ENCODE data around the gene SCAF4.
A peak's percentile ranks its signal among the peaks of the same experiment; 100 is the strongest.
"Not testable (repeated sequence)": the region's sequence is repeated elsewhere in the genome, so short reads cannot be mapped to it uniquely, and the experiment has no call there.

SCAF4 gene

DNA sequence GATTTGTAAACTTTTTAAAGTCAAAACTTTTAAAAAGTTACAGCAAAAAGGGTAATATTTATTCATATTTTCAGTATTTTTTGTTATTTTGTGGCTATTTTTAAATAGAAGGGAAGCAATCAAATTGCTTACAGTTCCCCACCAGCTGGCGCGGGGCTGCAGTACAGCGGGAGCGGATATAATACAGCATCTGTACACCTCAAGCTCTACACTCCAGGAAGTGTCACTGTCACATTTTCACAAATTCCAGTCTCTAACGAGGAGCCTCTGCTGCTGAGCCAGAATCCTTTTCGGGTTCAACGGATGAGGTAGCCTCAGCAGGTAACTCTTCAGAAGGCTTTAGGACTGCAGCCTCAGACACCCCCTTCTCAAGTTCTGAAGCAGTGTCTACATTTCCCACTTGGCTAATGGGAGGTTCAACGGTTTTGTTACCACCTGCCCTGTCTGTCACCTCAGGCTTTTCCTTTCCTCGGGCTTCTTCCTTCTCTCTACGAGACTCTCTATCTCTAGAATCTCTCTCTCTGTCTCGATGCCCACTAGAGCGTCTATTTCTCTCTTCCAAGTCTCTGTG is 60.7 kb downstream of the SCAF4 start:
- DNase-seq (ENCODE audit: low spot score): no peak

DNA sequence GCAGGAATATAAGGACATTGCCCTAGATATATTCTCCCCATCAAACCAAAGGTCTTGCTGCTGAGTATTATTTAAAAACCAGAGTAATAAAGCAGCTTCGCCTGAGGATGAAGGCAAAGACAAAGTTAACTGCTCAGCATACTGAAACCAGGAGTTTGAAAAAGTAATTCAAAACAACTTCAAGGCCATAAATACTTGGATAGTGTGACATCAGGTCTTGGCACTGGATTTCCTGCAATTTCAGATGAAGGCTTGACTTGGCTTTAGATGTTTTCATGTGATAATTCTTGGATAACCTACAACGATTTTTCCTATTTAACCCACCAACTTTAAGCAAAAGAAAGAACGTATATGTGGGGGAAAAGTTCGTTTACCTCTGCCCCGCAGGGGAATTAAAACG is 61.8 kb downstream of the SCAF4 start:
- DNase-seq (ENCODE audit: low spot score): no peak

DNA sequence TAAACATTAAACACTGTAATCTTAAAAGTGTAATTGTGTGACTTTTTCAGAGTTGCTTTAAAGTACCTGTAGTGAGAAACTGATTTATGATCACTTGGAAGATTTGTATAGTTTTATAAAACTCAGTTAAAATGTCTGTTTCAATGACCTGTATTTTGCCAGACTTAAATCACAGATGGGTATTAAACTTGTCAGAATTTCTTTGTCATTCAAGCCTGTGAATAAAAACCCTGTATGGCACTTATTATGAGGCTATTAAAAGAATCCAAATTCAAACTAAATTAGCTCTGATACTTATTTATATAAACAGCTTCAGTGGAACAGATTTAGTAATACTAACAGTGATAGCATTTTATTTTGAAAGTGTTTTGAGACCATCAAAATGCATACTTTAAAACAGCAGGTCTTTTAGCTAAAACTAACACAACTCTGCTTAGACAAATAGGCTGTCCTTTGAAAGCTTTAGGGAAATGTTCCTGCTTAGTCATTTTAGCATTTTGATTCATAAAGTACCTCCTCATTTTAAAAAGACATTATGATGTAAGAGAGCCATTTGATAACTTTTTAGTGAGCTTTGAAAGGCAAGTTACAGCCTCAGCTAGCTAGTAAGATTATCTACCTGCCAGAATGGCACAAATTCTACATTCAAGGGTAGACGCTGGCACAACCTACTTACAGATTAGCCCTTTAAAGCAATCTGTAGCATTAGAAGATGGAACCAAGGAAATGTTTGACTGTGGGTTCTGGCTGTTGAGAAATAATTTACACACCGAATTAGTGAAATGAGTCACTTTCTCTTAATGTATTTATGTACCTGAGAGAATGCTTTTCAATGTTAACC is 63.0 kb downstream of the SCAF4 start:
- no peak for DNase-seq (ENCODE audit: low spot score)

DNA sequence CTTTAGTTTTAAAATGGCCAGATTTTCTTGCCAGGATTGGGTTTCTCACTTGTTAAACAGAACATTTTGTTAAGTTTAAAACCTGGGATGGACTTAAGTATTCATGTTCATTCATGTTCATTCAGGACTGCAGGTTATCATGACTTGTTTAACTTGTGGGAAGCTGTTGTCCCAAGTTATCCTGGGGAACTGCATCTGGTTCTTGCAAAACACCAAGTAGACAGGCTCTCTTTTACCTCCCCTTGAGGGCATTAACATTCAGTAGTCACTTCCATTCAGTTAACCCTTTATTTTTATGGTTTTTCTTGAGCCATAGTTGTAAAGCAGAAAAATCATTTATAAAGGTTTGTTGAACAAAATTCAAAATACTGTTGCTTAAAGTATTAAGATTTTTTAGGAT is 64.3 kb downstream of the SCAF4 start:
- DNase-seq (ENCODE audit: low spot score): no peak

DNA sequence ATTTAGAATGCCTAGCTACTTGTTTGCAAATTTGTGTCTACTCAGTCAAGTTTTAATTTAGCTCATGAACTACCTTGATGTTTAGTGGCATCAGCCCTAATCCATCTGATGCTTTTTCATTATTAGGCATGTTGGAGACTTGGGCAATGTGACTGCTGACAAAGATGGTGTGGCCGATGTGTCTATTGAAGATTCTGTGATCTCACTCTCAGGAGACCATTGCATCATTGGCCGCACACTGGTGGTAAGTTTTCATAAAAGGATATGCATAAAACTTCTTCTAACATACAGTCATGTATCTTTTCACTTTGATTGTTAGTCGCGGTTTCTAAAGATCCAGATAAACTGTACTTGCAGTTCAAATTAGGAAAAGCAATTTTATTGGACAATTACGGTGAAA is 64.8 kb downstream of the SCAF4 start:
- no peak for DNase-seq (ENCODE audit: low spot score)

DNA sequence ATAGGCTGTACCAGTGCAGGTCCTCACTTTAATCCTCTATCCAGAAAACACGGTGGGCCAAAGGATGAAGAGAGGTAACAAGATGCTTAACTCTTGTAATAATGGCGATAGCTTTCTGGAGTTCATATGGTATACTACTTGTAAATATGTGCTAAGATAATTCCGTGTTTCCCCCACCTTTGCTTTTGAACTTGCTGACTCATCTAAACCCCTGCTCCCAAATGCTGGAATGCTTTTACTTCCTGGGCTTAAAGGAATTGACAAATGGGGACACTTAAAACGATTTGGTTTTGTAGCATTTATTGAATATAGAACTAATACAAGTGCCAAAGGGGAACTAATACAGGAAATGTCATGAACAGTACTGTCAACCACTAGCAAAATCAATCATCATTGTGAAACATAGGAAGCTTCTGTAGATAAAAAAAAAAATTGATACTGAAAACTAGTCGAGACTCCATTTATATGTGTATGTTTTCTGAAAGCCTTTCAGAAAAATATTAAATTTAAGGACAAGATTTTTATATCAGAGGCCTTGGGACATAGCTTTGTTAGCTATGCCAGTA is 65.4 kb downstream of the SCAF4 start:
- DNase-seq (ENCODE audit: low spot score): no peak

DNA sequence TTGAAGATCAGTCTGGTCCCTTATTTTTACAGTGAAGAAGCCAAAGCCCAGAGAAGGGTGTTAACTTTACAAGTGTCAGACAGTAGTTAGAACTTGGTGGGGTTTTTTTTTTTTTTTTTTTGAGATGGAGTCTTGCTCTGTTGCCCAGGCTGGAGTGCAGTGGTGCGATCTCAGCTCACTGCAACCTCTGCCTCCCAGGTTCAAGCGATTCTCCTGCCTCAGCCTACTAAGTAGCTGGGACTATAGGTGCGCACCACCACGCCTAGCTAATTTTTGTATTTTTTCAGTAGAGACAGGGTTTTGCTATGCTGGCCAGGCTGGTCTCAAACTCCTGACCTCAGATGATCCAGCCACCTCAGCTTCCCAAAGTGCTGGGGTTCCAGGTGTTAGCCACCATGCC is 66.0 kb downstream of the SCAF4 start:
- DNase-seq (ENCODE audit: low spot score): not testable (repeated sequence)

DNA sequence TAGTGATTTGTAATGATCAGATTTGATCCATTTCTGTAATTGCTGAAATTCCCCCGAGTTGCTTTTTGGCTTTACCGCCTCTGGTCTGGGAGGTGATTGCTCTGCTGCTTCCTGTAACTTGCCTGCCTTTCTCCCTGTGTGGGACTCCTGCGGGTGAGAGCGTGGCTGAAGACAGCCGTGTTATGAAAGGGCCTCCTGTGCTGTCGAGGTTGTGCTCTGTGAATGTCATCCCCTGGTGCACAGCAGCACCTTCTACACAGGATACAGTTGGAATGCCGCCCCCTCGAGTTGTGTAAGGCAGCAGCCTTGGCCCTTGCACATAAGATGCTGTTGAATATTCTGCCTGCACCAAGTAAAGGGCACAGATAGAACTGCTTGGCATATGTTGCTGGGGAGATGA is 66.5 kb downstream of the SCAF4 start:
- DNase-seq (ENCODE audit: low spot score): no peak

DNA sequence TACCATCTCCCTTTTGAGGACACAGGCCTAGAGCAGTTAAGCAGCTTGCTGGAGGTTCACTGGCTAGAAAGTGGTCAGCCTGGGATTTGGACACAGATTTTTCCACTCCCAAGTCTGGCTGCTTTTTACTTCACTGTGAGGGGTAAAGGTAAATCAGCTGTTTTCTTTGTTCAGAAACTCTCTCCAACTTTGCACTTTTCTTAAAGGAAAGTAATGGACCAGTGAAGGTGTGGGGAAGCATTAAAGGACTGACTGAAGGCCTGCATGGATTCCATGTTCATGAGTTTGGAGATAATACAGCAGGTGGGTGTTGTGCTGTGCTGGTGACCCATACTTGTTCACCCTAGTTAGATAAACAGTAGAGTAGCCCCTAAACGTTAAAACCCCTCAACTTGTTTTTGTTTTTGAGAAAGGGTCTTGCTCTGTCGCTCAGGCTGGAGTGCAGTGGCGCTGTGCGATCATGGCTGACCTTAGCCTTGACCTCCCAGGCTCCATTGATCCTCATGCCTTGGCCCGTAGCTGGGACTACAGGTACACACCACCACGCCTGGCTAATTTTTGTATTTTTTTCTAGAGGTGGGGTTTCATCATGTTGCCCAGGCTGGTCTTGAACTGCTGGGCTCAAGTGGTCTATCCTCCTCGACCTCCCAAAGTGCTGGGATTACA is 68.2 kb downstream of the SCAF4 start:
- no peak for DNase-seq (ENCODE audit: low spot score)

DNA sequence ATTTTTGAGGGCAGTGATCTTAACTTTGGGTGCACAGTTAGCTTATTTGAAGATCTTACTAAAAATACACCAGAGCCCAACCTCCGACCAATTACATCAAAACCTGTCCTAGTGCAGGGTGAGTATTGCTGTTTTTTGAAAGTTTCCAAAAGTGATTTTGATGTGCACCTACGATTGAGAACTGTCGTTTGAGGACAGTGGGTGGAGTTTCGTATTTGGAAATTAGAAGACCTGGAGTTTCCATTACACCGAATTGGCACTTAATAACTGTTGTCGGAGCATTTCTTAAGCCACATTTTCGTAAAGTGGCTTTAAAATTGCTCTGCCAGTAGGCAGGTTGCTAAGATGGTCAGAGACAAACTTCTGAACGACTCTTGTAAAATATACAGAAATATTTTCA is 71.3 kb downstream of the SCAF4 start:
- DNase-seq (ENCODE audit: low spot score): no peak

DNA sequence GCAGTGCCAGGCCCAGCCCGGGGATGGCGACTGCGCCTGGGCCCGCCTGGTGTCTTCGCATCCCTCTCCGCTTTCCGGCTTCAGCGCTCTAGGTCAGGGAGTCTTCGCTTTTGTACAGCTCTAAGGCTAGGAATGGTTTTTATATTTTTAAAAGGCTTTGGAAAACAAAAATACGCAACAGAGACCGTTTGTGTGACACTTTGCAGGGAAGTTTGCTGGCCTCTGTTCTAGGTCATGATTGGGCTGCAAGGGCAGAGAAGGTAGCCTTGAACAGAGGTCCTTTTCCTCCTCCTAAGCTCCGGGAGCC is 71.7 kb downstream of the SCAF4 start:
- DNase-seq (ENCODE audit: low spot score): peak; percentile 35

DNA sequence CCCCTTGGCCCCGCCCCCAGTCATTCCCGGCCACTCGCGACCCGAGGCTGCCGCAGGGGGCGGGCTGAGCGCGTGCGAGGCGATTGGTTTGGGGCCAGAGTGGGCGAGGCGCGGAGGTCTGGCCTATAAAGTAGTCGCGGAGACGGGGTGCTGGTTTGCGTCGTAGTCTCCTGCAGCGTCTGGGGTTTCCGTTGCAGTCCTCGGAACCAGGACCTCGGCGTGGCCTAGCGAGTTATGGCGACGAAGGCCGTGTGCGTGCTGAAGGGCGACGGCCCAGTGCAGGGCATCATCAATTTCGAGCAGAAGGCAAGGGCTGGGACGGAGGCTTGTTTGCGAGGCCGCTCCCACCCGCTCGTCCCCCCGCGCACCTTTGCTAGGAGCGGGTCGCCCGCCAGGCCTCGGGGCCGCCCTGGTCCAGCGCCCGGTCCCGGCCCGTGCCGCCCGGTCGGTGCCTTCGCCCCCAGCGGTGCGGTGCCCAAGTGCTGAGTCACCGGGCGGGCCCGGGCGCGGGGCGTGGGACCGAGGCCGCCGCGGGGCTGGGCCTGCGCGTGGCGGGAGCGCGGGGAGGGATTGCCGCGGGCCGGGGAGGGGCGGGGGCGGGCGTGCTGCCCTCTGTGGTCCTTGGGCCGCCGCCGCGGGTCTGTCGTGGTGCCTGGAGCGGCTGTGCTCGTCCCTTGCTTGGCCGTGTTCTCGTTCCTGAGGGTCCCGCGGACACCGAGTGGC is 72.2 kb downstream of the SCAF4 start, which contains the start of gene SOD1:
Gene SOD1, plus strand, starts transcription at position 158 of the 723 bp plus-strand sequence. Its CDS starts 77 bp downstream, at position 235.
- peak; percentile 93 for DNase-seq (ENCODE audit: low spot score)

DNA sequence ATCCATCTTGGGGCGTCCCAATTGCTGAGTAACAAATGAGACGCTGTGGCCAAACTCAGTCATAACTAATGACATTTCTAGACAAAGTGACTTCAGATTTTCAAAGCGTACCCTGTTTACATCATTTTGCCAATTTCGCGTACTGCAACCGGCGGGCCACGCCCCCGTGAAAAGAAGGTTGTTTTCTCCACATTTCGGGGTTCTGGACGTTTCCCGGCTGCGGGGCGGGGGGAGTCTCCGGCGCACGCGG is 72.7 kb downstream of the SCAF4 start:
- DNase-seq (ENCODE audit: low spot score): no peak

DNA sequence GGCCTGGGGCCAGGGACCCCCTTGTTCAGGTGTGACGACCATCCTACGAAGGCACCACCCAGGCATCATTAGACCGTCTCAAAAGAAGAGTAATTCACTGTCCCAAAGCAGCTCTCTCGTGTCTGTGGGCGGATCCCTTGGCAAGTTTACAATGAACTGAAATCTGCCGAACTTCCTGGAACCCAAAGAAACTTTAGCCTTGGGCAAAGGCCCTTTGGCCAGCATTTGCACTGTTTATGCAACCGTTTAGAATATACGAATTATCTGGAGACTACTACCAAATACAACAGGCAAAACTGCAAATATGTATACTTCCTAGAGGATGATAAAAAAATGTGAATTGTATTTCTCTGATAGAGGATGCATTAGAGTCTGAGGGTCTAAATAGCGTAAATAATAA is 73.9 kb downstream of the SCAF4 start:
- DNase-seq (ENCODE audit: low spot score): no peak

DNA sequence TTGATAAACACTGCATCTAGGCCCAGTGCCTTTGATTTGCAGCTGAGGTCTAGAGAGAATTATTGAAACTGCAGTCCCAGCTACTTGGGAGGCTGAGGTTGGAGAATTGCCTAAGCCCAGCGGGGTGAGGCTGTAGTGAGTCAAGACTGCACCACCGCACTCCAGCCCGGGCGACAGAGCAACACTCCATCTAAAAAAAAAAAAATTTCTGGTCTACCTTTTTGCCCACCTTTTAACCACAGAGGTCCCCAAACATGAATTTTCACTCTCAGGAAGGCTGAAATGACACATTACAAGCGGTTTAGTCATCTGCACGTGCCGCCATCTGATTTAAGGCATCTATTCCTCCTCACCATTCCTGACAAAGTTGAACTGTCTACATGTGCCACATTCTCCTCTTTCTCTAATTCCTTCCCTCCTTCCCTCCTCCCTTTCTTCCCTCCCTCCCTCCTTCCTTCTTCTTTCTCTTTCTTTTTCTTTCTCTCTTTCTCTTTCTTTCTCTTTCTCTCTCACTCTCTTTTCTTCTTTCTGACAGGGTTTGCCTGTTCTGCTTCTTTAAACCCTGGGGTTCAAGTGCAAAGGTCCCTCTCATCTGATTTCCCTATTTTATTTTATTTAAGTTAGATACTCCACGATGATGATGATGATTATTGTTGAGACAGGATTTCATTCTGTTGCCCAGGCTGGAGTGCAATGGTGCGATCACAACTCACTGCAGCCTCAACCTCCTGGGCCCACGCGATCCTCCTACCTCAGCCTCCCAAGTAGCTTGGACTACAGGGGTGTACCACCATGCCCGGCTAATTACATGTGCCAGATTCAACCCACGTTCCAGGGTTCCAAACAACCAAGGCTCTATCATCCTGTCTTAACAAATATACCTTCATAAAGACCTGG is 75.5 kb downstream of the SCAF4 start:
- no peak for DNase-seq (ENCODE audit: low spot score)

DNA sequence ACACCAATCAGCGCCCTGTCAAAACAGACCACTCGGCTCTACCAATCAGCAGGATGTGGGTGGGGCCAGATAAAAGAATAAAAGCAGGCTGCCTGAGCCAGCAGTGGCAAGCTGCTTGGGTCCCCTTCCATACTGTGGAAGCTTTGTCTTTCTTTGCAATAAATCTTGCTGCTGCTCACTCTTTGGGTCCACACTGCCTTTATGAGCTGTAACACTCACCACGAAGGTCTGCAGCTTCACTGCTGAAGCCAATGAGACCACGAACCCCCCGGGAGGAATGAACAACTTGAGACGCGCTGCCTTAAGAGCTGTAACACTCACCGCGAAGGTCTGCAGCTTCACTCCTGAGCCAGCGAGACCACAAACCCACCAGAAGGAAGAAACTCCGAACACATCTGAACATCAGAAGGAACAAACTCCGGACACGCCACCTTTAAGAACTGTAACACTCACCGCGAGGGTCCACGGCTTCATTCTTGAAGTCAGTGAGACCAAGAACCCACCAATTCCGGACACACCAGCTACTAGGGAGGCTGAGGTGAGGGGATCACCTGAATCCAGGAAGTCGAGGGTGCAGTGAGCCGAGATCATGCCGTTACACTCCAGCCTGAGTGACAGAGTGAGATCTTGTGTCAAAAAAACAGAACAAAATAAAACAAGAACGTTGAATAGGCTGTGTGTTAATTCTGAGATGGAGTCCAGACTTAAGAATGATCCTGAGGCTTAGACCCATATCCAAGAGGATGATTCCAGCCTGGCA is 76.9 kb downstream of the SCAF4 start:
- not testable (repeated sequence) for DNase-seq (ENCODE audit: low spot score)

DNA sequence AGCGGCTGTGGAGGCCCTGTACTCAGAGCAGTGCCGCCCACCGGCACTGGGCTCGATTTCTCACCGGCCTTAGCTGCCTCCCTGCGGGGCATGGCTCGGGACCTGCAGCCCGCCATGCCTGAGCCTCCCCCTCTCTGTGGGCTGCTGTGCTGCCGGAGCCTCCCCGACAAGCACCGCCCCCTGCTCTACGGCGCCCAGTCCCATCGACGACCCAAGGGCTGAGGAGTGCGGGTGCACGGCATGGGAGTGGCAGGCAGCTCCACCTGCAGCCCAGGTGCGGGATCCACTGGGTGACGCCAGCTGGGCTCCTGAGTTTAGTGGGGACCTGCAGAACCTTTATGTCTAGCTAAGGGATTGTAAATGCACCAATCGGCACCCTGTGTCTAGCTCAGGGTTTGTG is 77.6 kb downstream of the SCAF4 start:
- no peak for DNase-seq (ENCODE audit: low spot score)

DNA sequence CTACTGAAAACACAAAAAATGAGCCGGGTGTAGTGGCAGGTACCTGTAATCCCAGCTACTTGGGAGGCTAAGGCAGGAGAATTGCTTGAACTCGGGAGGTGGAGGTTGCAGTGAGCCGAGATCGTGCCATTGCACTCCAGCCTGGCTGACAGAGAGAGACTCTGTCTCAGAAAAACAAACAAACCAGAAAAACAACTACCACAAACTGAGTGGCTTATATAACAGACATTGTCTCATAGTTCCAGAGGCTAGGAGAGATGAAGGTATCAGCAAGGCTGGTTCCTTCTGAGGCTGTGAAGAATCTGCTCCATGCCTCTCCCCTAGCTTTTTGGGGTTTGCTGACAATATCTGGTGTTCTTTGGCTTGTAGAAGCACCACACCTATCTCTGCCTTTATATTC is 80.4 kb downstream of the SCAF4 start:
- DNase-seq (ENCODE audit: low spot score): not testable (repeated sequence)

DNA sequence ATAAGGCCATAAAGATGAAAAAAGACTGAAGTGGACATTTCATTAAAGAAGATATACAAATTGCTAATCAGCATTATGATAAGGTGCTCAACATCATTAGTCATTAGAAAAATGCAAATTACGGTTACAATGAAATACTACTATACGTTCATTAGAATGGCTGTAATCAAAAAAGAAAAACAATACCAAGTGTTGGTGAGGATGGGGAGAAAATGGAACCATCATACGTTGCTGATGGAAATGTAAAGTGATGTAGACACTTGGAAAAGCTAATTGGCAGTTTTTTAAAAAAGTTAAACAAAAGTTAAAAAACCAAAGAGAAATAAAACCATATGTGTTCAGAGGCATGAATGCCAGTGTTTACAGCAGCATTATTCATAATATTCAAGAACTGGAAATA is 81.0 kb downstream of the SCAF4 start:
- DNase-seq (ENCODE audit: low spot score): no peak

DNA sequence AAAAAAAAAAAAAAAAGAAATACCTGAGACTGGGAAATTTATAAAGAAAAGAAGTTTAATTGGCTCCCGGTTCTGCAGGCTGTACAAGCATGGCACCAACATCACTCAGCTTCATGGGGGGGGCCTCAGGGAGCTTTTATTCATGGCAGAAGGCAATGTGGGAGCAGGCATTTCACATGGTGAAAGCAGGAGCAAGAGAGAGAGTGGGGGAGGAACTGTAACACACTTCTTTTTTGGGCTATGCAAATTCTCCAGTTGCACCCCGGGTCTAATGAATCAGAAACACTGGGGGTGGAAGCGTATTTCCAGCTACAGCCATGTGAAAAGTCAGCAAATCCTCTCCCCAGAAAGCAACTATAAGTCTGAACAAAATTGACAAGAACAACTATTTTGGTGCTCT is 84.3 kb downstream of the SCAF4 start:
- no peak for DNase-seq (ENCODE audit: low spot score)

DNA sequence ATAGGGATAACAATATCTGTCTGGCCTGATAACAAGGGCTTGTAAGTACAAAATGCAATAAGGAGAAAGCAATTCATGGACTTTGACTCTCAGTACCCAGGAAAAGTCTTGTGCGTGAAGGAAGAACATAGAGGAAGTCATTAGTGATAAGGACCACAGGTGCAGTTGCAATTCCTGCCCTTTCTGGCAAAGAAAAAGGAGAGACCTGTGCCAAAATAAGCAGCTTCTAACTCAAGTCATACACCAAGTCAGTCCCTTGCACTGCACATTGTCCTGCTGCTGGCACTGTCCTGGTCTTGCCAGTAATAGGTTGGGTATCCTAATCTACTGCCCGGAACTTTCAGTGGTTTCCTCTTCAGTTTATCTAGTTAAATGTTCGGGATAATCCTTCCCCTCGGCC is 87.3 kb downstream of the SCAF4 start:
- no peak for DNase-seq (ENCODE audit: low spot score)

Measured in pons (tissue), 1 donor.